ENCODE measurements around the gene LMBR1L. TPM values are rescaled to one million over a fixed set of nuclear protein-coding genes. Genes with fewer than 3 reads are reported as not detected.

The LMBR1L gene
- total and polyA plus RNA-seq, 2 of the 13 experiments (the other 11 are each of a cell fraction or from before 2014, with no cell fraction given) = 12.2 to 65.9 TPM

- TF ChIP-seq ZNF446 (CRISPR knock-in tag; IDR thresholded peaks at IDR 0.05) = no peak
- TF ChIP-seq KMT2B (CRISPR knock-in tag; IDR thresholded peaks at IDR 0.05) = no peak
- TF ChIP-seq ZNF839 (CRISPR knock-in tag; IDR thresholded peaks at IDR 0.05; ENCODE audit: borderline replicate concordance) = no peak
- no peak for TF ChIP-seq SATB2 (CRISPR knock-in tag; IDR thresholded peaks at IDR 0.05)
- TF ChIP-seq PREB (CRISPR knock-in tag; IDR thresholded peaks at IDR 0.05) = no peak
- peak; percentile 53 for TF ChIP-seq ASH2L (IDR thresholded peaks at IDR 0.05; ENCODE audit: insufficient read length, low read depth, low read length)
- no peak for TF ChIP-seq ZNF138 (CRISPR knock-in tag; IDR thresholded peaks at IDR 0.05; ENCODE audit: low read depth)
- no peak for TF ChIP-seq CBX2 (IDR thresholded peaks at IDR 0.05; ENCODE audit: low read depth, low read length)
- no peak for TF ChIP-seq CBX2 (CRISPR knock-in tag; IDR thresholded peaks at IDR 0.05; ENCODE audit: low read depth)
- no peak for TF ChIP-seq ZBTB10 (CRISPR knock-in tag; IDR thresholded peaks at IDR 0.05; ENCODE audit: borderline replicate concordance)
- peak; percentile 80 for TF ChIP-seq KAT8 (CRISPR knock-in tag; IDR thresholded peaks at IDR 0.05)
- TF ChIP-seq DPF2 (CRISPR knock-in tag; IDR thresholded peaks at IDR 0.05; ENCODE audit: borderline replicate concordance, low read depth) = no peak
- 0 out of 4 replicates have a peak, but pooled peaks of 1 of the 2 experiments have one; percentile 39 for TF ChIP-seq REST (IDR thresholded peaks at IDR 0.05; ENCODE audit: borderline replicate concordance in 1 of 2, low read depth in 1 of 2, low read length in 2 of 2)
- TF ChIP-seq PHF5A (CRISPR knock-in tag; IDR thresholded peaks at IDR 0.05; ENCODE audit: low read depth, unreplicated experiment) = no peak
- no peak for TF ChIP-seq STAT6 (CRISPR knock-in tag; IDR thresholded peaks at IDR 0.05; ENCODE audit: borderline replicate concordance)
- no peak for TF ChIP-seq WIZ (CRISPR knock-in tag; IDR thresholded peaks at IDR 0.05)
- no peak for TF ChIP-seq SMARCC2 (IDR thresholded peaks at IDR 0.05)
- no peak for TF ChIP-seq ZNF740 (CRISPR knock-in tag; IDR thresholded peaks at IDR 0.05)
- TF ChIP-seq NR1H2 (CRISPR knock-in tag; IDR thresholded peaks at IDR 0.05; ENCODE audit: borderline replicate concordance, low read depth) = no peak
Observed at GRCh38 chr12:49110464-49111155, at the start of gene LMBR1L (continued).
